CD8-positive, alpha-beta memory T cell (primary cell): ENCODE results near the gene CCDC88C. TPM values are rescaled to one million over a fixed set of nuclear protein-coding genes. Genes with fewer than 3 reads are reported as not detected.

ENCODE experiments used
- CTCF ChIA-PET: fragments of 350-600 bp; sonication (Branson Sonifier 250); formaldehyde crosslinking; loops from one replicate; lab custom pipeline; 2021; ENCODE audit warnings: antibody characterized with exemption; lab: Charles Lee
- POLR2A ChIA-PET: fragments of 350-600 bp; sonication (Branson Sonifier 250); formaldehyde crosslinking; loops from one replicate; lab custom pipeline; 2021; ENCODE audit warnings: antibody characterized with exemption; lab: Charles Lee
- DNase-seq, 5 donors: peaks; one replicate each; pipeline versions ENCODE4 v3.0.0 to v3.0.0-alpha.2; 2020 to 2022; ENCODE audit warnings: mixed read lengths in 1 of 5
- H3K27ac ChIP-seq: one replicate; pipeline ENCODE4 v1.7.0; 2013; ENCODE audit warnings: low read depth, mild to moderate bottlenecking, low read length, moderate library complexity
- H3K27me3 ChIP-seq: 2 replicates; pipeline ENCODE4 v1.7.0; 2013; ENCODE audit warnings: low read length, mild to moderate bottlenecking; ENCODE audit not compliant: insufficient read depth, poor library complexity, severe bottlenecking
- H3K36me3 ChIP-seq: 2 replicates; pipeline ENCODE4 v1.7.0; 2013; ENCODE audit warnings: mild to moderate bottlenecking, low read length, moderate library complexity; ENCODE audit not compliant: insufficient read depth
- H3K4me1 ChIP-seq: 2 replicates; pipeline ENCODE4 v1.7.0; 2013; ENCODE audit warnings: mild to moderate bottlenecking, low read length, moderate library complexity; ENCODE audit not compliant: insufficient read depth
- H3K4me3 ChIP-seq: 2 replicates; pipeline ENCODE4 v1.7.0; 2013; ENCODE audit warnings: mild to moderate bottlenecking, low read length
- H3K9me3 ChIP-seq: 2 replicates; pipeline ENCODE4 v1.7.0; 2013; ENCODE audit warnings: mild to moderate bottlenecking, low read length
- H3K27ac Mint-ChIP-seq, 8 donors: one replicate each; pipeline ENCODE4 v1.8.0; 2020 to 2021; ENCODE audit warnings: mixed read lengths in 8 of 8, mild to moderate bottlenecking in 6 of 8, inconsistent platforms in 3 of 8, moderate library complexity in 3 of 8
- H3K27me3 Mint-ChIP-seq, 2 donors: one replicate each; pipeline ENCODE4 v1.8.0; 2020 to 2021; ENCODE audit warnings: mixed read lengths in 2 of 2, mild to moderate bottlenecking in 1 of 2, moderate library complexity in 1 of 2
- H3K36me3 Mint-ChIP-seq, 3 donors: one replicate each; pipeline ENCODE4 v1.8.0; 2020 to 2021; ENCODE audit warnings: mixed read lengths in 3 of 3, inconsistent platforms in 1 of 3, mild to moderate bottlenecking in 1 of 3
- H3K4me1 Mint-ChIP-seq, 3 donors: one replicate each; pipeline ENCODE4 v1.8.0; 2020 to 2021; ENCODE audit warnings: mixed read lengths in 3 of 3, inconsistent platforms in 1 of 3, mild to moderate bottlenecking in 1 of 3
- H3K4me3 Mint-ChIP-seq, 7 donors: one replicate each; pipeline ENCODE4 v1.8.0; 2020 to 2021; ENCODE audit warnings: mixed read lengths in 7 of 7, mild to moderate bottlenecking in 6 of 7, moderate library complexity in 4 of 7, inconsistent platforms in 2 of 7
- H3K9me3 Mint-ChIP-seq, 5 donors: one replicate each; pipeline ENCODE4 v1.8.0; 2020 to 2022; ENCODE audit warnings: mixed read lengths in 5 of 5, mild to moderate bottlenecking in 3 of 5, moderate library complexity in 2 of 5, inconsistent platforms in 1 of 5
- polyA plus RNA-seq: library from polyadenylated mRNA; unstranded; fragments of 300-500 nt; fragmentation: Illumina TruSeq; gene quantifications from one replicate; pipeline ENCODE4 v1.2.3, GENCODE V29; 2021
- total RNA-seq, 2 experiments: library from RNA; stranded (reverse); gene quantifications; one replicate each; pipeline ENCODE4 v1.2.3, GENCODE V29; 2021

The CCDC88C gene
- total and polyA plus RNA-seq, 3 experiments from 2014 or later = 42.3 to 74.1 (median 71.7) TPM

- Histone ChIP-seq H3K9me3 (no peaks in the 10 kb centered on the region), H3K4me1 (peaks cover 99% of the 10 kb centered on the region), H3K36me3 (no peaks in the 10 kb centered on the region), H3K27ac (no peak overlapping the region), H3K4me3 (no peak overlapping the region), H3K27me3 (no peaks in the 10 kb centered on the region)
- peak in 1 of 5 donors; percentile 52 for DNase-seq
- ChIA-PET CTCF (interaction anchor here (1.4 to 4.1 kb wide), 4 partner anchors 10 to 35 kb away, joined by 3 to 25 read pairs (median 12); partner anchors contain the start of gene CCDC88C), POLR2A (interaction anchor here (0.7 to 2.2 kb wide), 3 partner anchors 12 to 22 kb away, joined by 3 to 8 read pairs (median 4); no protein-coding TSS in a partner anchor)
- Mint-ChIP-seq H3K27me3 (no peaks in the 10 kb centered on the region), H3K36me3 (peaks cover 0 to 55% (median 5%) of the 10 kb centered on the region in 3 donors), H3K4me1 (peaks cover 86 to 97% (median 93%) of the 10 kb centered on the region in 3 donors), H3K4me3 (peak overlapping the region; percentile 4 to 89 (median 71)), H3K27ac (peak overlapping the region; percentile 88 to 99 (median 96)), H3K9me3 (no peaks in the 10 kb centered on the region)
Observed at GRCh38 chr14:91390165-91390778, 27.3 kb downstream of the CCDC88C start.

- Histone ChIP-seq H3K4me1 (peaks cover 99% of the 10 kb centered on the region), H3K36me3 (no peaks in the 10 kb centered on the region), H3K4me3 (peak overlapping the region; percentile 33), H3K27ac (no peak overlapping the region), H3K9me3 (no peaks in the 10 kb centered on the region), H3K27me3 (no peaks in the 10 kb centered on the region)
- DNase-seq = no peak
- Mint-ChIP-seq H3K4me3 (peak overlapping the region in 6 of 7 donors; percentile 63 to 84 (median 74)), H3K4me1 (peaks cover 88 to 97% (median 93%) of the 10 kb centered on the region in 3 donors), H3K36me3 (peaks cover 0 to 54% (median 3%) of the 10 kb centered on the region in 3 donors), H3K27ac (peak overlapping the region; percentile 84 to 93 (median 88)), H3K27me3 (no peaks in the 10 kb centered on the region), H3K9me3 (no peaks in the 10 kb centered on the region)
- POLR2A ChIA-PET = interaction anchor here (0.7 to 3.4 kb wide), 3 partner anchors 11 to 1133 kb away, joined by 3 to 15 read pairs (median 7); partner anchors contain the start of gene PSMC1
- CTCF ChIA-PET = interaction anchor here (1.3 to 4.1 kb wide), 8 partner anchors 9 to 71 kb away, joined by 3 to 25 read pairs (median 8); partner anchors contain the start of gene CCDC88C
Observed at GRCh38 chr14:91389150-91389549, 28.5 kb downstream of the CCDC88C start.

- H3K27ac Mint-ChIP-seq = peak overlapping the region; percentile 84 to 93 (median 88)
- H3K4me1 Mint-ChIP-seq = peaks cover 86 to 97% (median 93%) of the 10 kb centered on the region in 3 donors
- peak in 2 of 5 donors; percentile 63 to 67 for DNase-seq
- Histone ChIP-seq H3K4me3 (peak overlapping the region; percentile 33), H3K36me3 (peaks cover 4% of the 10 kb centered on the region), H3K27ac (no peak overlapping the region), H3K9me3 (no peaks in the 10 kb centered on the region), H3K4me1 (peaks cover 99% of the 10 kb centered on the region), H3K27me3 (no peaks in the 10 kb centered on the region)
- ChIA-PET POLR2A (interaction anchor here (0.6 to 3.4 kb wide), 5 partner anchors 10 to 65 kb away, joined by 3 to 15 read pairs (median 4); no protein-coding TSS in a partner anchor), CTCF (interaction anchor here (0.8 to 4.1 kb wide), 11 partner anchors 10 to 70 kb away, joined by 3 to 25 read pairs (median 6); partner anchors contain the start of gene CCDC88C)
- H3K27me3 Mint-ChIP-seq = no peaks in the 10 kb centered on the region
- H3K4me3 Mint-ChIP-seq = peak overlapping the region; percentile 63 to 84 (median 73)
- peaks cover 0 to 55% (median 3%) of the 10 kb centered on the region in 3 donors for H3K36me3 Mint-ChIP-seq
- no peaks in the 10 kb centered on the region for H3K9me3 Mint-ChIP-seq
Observed at GRCh38 chr14:91388551-91388975, 29.1 kb downstream of the CCDC88C start.

GRCh38 chr14:91387951-91388381 lies 29.7 kb downstream of the CCDC88C start:
- Histone ChIP-seq H3K4me1 (peaks cover 99% of the 10 kb centered on the region), H3K9me3 (no peaks in the 10 kb centered on the region), H3K27ac (no peak overlapping the region), H3K27me3 (no peaks in the 10 kb centered on the region), H3K36me3 (peaks cover 6% of the 10 kb centered on the region), H3K4me3 (peak overlapping the region; percentile 33)
- no peaks in the 10 kb centered on the region for H3K9me3 Mint-ChIP-seq
- ChIA-PET POLR2A (interaction anchor here (0.9 to 3.4 kb wide), 7 partner anchors 10 to 65 kb away, joined by 3 to 15 read pairs (median 5); no protein-coding TSS in a partner anchor), CTCF (interaction anchor here (0.8 to 4.1 kb wide), 12 partner anchors 10 to 70 kb away, joined by 3 to 25 read pairs (median 6); partner anchors contain the start of gene CCDC88C)
- peaks cover 0 to 57% (median 3%) of the 10 kb centered on the region in 3 donors for H3K36me3 Mint-ChIP-seq
- DNase-seq = no peak
- peak overlapping the region; percentile 84 to 93 (median 88) for H3K27ac Mint-ChIP-seq
- H3K4me3 Mint-ChIP-seq = peak overlapping the region; percentile 63 to 84 (median 73)
- H3K27me3 Mint-ChIP-seq = no peaks in the 10 kb centered on the region
- peaks cover 89 to 97% (median 93%) of the 10 kb centered on the region in 3 donors for H3K4me1 Mint-ChIP-seq

GRCh38 chr14:91387169-91387835 lies 30.3 kb downstream of the CCDC88C start:
- Mint-ChIP-seq H3K36me3 (peaks cover 0 to 60% (median 5%) of the 10 kb centered on the region in 3 donors), H3K4me3 (peak overlapping the region; percentile 37 to 84 (median 63)), H3K27ac (peak overlapping the region; percentile 73 to 93 (median 88)), H3K4me1 (peaks cover 90 to 97% (median 93%) of the 10 kb centered on the region in 3 donors), H3K27me3 (no peaks in the 10 kb centered on the region), H3K9me3 (no peaks in the 10 kb centered on the region)
- peaks cover 99% of the 10 kb centered on the region for H3K4me1 ChIP-seq
- DNase-seq = peak in 2 of 5 donors; percentile 42 to 45
- H3K4me3 ChIP-seq = no peak overlapping the region
- no peak overlapping the region for H3K27ac ChIP-seq
- peaks cover 6% of the 10 kb centered on the region for H3K36me3 ChIP-seq
- POLR2A ChIA-PET = interaction anchor here (0.6 to 3.4 kb wide), 6 partner anchors 9 to 33 kb away, joined by 3 to 15 read pairs (median 5); no protein-coding TSS in a partner anchor
- CTCF ChIA-PET = interaction anchor here (0.8 to 4.1 kb wide), 10 partner anchors 12 to 69 kb away, joined by 3 to 25 read pairs (median 5); partner anchors contain the start of gene CCDC88C
- no peaks in the 10 kb centered on the region for H3K9me3 ChIP-seq
- no peaks in the 10 kb centered on the region for H3K27me3 ChIP-seq

GRCh38 chr14:91385697-91386096 lies 31.9 kb downstream of the CCDC88C start:
- Mint-ChIP-seq H3K27ac (peak overlapping the region; percentile 50 to 93 (median 86)), H3K27me3 (no peaks in the 10 kb centered on the region), H3K9me3 (no peaks in the 10 kb centered on the region), H3K4me3 (peak overlapping the region in 5 of 7 donors; percentile 23 to 77 (median 41)), H3K4me1 (peaks cover 91 to 97% (median 93%) of the 10 kb centered on the region in 3 donors), H3K36me3 (peaks cover 0 to 63% (median 10%) of the 10 kb centered on the region in 3 donors)
- no peak for DNase-seq
- Histone ChIP-seq H3K4me1 (peaks cover 99% of the 10 kb centered on the region), H3K27ac (no peak overlapping the region), H3K27me3 (no peaks in the 10 kb centered on the region), H3K36me3 (peaks cover 6% of the 10 kb centered on the region), H3K9me3 (no peaks in the 10 kb centered on the region), H3K4me3 (no peak overlapping the region)
- CTCF ChIA-PET = interaction anchor here (0.7 kb wide), 1 partner anchor 29 kb away, joined by 3 read pairs; no protein-coding TSS in a partner anchor
- POLR2A ChIA-PET = no interaction called here

- H3K9me3 Mint-ChIP-seq = no peaks in the 10 kb centered on the region
- peak overlapping the region; percentile 76 to 98 (median 90) for H3K27ac Mint-ChIP-seq
- H3K27me3 Mint-ChIP-seq = no peaks in the 10 kb centered on the region
- H3K36me3 Mint-ChIP-seq = peaks cover 0 to 63% (median 9%) of the 10 kb centered on the region in 3 donors
- H3K4me3 Mint-ChIP-seq = peak overlapping the region in 6 of 7 donors; percentile 51 to 77 (median 63)
- H3K4me1 Mint-ChIP-seq = peaks cover 91 to 97% (median 93%) of the 10 kb centered on the region in 3 donors
- no peaks in the 10 kb centered on the region for H3K27me3 ChIP-seq
- H3K36me3 ChIP-seq = peaks cover 6% of the 10 kb centered on the region
- H3K4me1 ChIP-seq = peaks cover 99% of the 10 kb centered on the region
- peak in 1 of 5 donors; percentile 45 for DNase-seq
- no peak overlapping the region for H3K4me3 ChIP-seq
- no peak overlapping the region for H3K27ac ChIP-seq
- POLR2A ChIA-PET = no interaction called here
- H3K9me3 ChIP-seq = no peaks in the 10 kb centered on the region
- CTCF ChIA-PET = no interaction called here
Observed at GRCh38 chr14:91385224-91385623, 32.4 kb downstream of the CCDC88C start.
